Neural crest cell (in vitro differentiated cells): Measurements from ENCODE around the gene CHD9. TPM values are rescaled to one million over a fixed set of nuclear protein-coding genes. Genes with fewer than 3 reads are reported as not detected.
A peak's percentile ranks its signal among the peaks of the same experiment; 100 is the strongest.
"Not testable (repeated sequence)": the region's sequence is repeated elsewhere in the genome, so short reads cannot be mapped to it uniquely, and the experiment has no call there.

Experiments used
- DNase-seq: peaks from one replicate; pipeline ENCODE4 v3.0.0; 2021; ENCODE audit warnings: low read depth, mixed read lengths, low spot score
- H3K27ac Mint-ChIP-seq: one replicate; pipeline ENCODE4 v1.8.0; 2021; ENCODE audit warnings: mild to moderate bottlenecking, mixed read lengths; ENCODE audit not compliant: unreplicated experiment
- H3K27me3 Mint-ChIP-seq: 2 replicates; pipeline ENCODE4 v1.8.0; 2021; ENCODE audit warnings: low read depth, mild to moderate bottlenecking, mixed read lengths
- H3K36me3 Mint-ChIP-seq: 2 replicates; pipeline ENCODE4 v1.8.0; 2021; ENCODE audit warnings: low read depth, mild to moderate bottlenecking, mixed read lengths
- H3K4me1 Mint-ChIP-seq: 2 replicates; pipeline ENCODE4 v1.8.0; 2021; ENCODE audit warnings: mixed read lengths
- H3K4me3 Mint-ChIP-seq: one replicate; pipeline ENCODE4 v1.8.0; 2021; ENCODE audit warnings: mild to moderate bottlenecking, mixed read lengths
- H3K9me3 Mint-ChIP-seq: 2 replicates; pipeline ENCODE4 v1.8.0; 2021; ENCODE audit warnings: mixed read lengths
- total RNA-seq: library from RNA; stranded (reverse); gene quantifications from 2 replicates; pipeline ENCODE4 v1.2.1, GENCODE V29; 2021
- TF ChIP-seq, protein P1 (sequence below): fragments of 200-600 bp; sonication (generic); conservative IDR thresholded peaks from 2 replicates; pipeline ENCODE4 v1.5.0; 2021; ENCODE audit warnings: antibody characterized with exemption, mild to moderate bottlenecking

The CHD9 gene
- total RNA-seq, 1 donor from 2014 or later = 76.0 TPM

DNA sequence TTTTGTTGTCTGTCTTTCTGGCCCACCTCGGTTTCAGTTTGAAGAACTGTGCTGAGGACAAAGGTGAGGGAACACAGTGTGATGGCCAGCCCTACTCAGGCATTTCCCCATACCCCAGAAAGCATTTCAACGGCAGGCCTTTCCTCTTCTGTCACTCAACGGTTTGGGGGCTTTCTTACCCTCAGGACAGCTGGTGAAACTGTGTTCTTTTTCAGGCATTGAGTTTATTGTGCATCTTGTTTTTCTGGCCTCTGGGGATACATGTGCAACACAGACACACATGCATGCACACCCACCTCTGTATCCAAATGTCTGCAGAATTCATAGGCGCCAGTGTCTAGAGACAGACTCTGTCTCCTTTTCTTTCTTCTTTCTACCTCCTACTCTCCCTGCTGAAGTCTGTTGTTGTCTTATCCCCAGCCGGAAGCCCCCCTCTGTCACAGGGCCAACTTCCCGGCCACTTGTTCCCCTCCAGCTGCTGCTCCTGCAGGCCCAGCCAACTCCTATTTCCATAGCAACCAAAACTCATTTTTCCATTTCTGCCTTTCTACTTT is 17.0 kb downstream of the CHD9 start:
- TF ChIP-seq, protein P1, sequence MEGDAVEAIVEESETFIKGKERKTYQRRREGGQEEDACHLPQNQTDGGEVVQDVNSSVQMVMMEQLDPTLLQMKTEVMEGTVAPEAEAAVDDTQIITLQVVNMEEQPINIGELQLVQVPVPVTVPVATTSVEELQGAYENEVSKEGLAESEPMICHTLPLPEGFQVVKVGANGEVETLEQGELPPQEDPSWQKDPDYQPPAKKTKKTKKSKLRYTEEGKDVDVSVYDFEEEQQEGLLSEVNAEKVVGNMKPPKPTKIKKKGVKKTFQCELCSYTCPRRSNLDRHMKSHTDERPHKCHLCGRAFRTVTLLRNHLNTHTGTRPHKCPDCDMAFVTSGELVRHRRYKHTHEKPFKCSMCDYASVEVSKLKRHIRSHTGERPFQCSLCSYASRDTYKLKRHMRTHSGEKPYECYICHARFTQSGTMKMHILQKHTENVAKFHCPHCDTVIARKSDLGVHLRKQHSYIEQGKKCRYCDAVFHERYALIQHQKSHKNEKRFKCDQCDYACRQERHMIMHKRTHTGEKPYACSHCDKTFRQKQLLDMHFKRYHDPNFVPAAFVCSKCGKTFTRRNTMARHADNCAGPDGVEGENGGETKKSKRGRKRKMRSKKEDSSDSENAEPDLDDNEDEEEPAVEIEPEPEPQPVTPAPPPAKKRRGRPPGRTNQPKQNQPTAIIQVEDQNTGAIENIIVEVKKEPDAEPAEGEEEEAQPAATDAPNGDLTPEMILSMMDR = no peak
- peak overlapping the region; percentile 23 for H3K4me3 Mint-ChIP-seq
- peaks cover 11% of the 10 kb centered on the region for H3K4me1 Mint-ChIP-seq
- no peak for DNase-seq
- H3K27me3 Mint-ChIP-seq = no peaks in the 10 kb centered on the region
- peaks cover 36% of the 10 kb centered on the region for H3K36me3 Mint-ChIP-seq
- H3K27ac Mint-ChIP-seq = peak overlapping the region; percentile 92
- peaks cover 17% of the 10 kb centered on the region for H3K9me3 Mint-ChIP-seq

DNA sequence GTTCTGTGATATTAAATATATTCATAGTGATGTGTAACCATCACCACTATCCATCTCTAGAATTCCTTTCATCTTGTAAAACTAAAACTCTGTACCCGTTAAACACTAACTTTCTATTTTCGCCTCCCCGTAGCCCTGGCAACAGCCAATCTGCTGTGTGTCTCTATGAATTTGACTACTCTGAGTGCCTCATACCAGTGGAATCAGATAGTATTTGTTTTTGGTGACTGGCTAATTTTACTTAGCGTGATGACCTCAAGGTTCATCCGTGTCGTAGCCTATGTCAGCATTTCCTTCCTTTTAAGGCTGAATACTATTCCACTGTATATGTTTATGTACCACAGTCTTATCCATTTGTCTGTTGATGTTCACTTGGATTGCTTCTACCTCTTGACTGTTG is 18.2 kb downstream of the CHD9 start:
- Mint-ChIP-seq H3K27me3 (no peaks in the 10 kb centered on the region), H3K4me3 (no peak overlapping the region), H3K36me3 (peaks cover 36% of the 10 kb centered on the region), H3K4me1 (peaks cover 12% of the 10 kb centered on the region), H3K27ac (no peak overlapping the region), H3K9me3 (peaks cover 17% of the 10 kb centered on the region)
- DNase-seq = no peak
- TF ChIP-seq, protein P1 = no peak

DNA sequence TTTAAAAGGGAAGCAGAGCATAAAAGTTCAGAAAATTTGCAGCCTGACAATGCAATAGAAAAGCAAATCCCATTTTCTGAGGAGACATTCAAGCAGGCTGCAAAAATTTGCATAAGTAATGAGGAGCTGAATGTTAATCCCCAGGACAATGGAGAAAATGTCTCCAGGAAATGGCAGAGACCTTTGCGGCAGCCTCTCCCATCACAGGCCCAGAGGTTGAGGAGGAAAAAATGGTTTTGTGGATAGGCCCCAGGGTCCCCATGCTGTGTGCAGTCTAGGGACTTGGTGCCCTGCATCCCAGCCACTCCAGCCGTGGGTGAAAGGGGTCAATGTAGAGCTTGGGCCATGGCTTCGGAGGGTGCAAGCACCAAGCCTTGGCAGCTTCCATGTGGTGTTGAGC is 19.5 kb downstream of the CHD9 start:
- peaks cover 18% of the 10 kb centered on the region for H3K4me1 Mint-ChIP-seq
- not testable (repeated sequence) for H3K27me3 Mint-ChIP-seq, H3K4me3 Mint-ChIP-seq, H3K27ac Mint-ChIP-seq, DNase-seq
- H3K9me3 Mint-ChIP-seq = peaks cover 17% of the 10 kb centered on the region
- H3K36me3 Mint-ChIP-seq = peaks cover 36% of the 10 kb centered on the region

DNA sequence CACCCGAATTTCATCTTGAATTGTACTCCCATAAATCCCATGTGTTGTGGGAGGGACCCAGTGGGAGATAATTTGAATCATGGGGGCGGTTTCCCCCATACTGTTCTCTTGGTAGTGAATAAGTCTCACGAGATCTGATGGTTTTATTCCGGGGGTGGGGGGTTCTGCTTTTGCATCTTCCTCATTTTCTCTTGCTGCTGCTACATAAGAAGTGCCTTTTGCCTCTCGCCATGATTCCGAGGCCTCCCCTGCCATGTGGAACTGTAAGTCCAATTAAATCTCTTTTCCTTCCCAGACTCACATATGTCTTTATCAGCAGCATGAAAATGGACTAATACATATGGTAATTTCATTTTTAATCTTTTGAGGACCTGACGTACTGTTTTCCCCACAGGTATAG is 20.7 kb downstream of the CHD9 start:
- Mint-ChIP-seq H3K9me3 (peaks cover 17% of the 10 kb centered on the region), H3K36me3 (peaks cover 32% of the 10 kb centered on the region), H3K4me1 (peaks cover 29% of the 10 kb centered on the region)
- H3K4me3 Mint-ChIP-seq, H3K27me3 Mint-ChIP-seq, H3K27ac Mint-ChIP-seq, DNase-seq: not testable (repeated sequence)

DNA sequence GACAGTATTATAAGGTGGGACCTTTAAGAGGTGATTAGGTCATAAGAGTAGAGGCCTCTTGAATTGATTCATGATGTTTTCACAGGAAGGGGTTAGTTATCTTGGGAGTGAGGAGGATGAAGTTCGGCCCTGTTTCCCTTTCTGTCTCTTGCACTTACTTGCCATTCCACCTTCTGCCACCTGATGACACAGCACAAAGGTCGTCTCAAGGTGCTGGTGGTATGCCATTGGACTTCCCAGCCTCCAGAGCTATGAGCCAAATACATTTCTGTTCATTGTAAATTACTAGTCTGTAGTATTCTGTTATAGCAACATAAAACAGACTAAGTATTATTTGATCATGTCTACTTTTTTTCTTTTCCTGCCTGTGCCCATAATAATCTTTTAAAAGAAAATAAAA is 23.5 kb downstream of the CHD9 start:
- no peak for DNase-seq
- H3K9me3 Mint-ChIP-seq = peaks cover 11% of the 10 kb centered on the region
- peaks cover 34% of the 10 kb centered on the region for H3K4me1 Mint-ChIP-seq
- TF ChIP-seq, protein P1 = no peak
- H3K27ac Mint-ChIP-seq = no peak overlapping the region
- no peak overlapping the region for H3K4me3 Mint-ChIP-seq
- peaks cover 24% of the 10 kb centered on the region for H3K36me3 Mint-ChIP-seq
- no peaks in the 10 kb centered on the region for H3K27me3 Mint-ChIP-seq

DNA sequence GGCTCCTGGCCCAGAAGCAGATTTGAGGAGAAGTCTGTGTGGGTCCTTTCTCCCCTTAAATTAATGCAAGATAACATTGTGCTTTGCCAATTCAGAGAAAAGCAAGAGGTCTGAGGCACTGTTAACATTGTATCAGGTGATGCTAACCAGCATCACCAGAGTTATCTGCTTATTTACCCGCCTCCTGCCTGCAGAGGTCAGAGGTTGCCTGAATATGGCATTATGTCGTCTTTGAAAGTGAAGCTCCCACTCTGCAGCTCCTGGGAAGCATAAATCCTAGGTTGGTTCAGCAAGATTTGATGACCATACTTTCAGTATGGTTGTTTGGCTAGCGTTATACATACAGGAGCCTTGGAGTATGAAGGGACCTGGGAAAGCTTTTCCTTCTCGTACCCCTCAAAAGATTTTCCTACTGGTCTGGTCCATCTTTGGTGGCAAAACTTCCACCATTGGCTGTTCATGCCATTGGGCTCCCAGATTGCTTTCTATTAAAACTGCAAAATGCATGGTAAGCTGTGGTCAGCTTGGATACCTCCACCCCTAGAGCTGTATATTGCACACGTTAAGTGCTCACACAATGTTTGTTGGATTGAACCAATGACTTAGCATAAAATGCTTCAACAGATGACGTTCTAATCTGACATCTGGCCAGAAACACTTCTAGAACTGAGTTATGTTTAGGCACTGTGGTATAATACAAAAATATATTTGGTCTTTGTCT is 24.1 kb downstream of the CHD9 start:
- H3K27ac Mint-ChIP-seq = peak overlapping the region; percentile 43

More for the DNA sequence above, 24.1 kb downstream of the CHD9 start:
- TF ChIP-seq, protein P1 = no peak
- Mint-ChIP-seq H3K27me3 (no peaks in the 10 kb centered on the region), H3K4me3 (no peak overlapping the region), H3K36me3 (peaks cover 21% of the 10 kb centered on the region), H3K4me1 (peaks cover 34% of the 10 kb centered on the region), H3K9me3 (peaks cover 8% of the 10 kb centered on the region)
- DNase-seq = no peak
